ENCODE measurements around the gene CAMK2A. TPM values are rescaled to one million over a fixed set of nuclear protein-coding genes. Genes with fewer than 3 reads are reported as not detected.

The CAMK2A gene
- total RNA-seq, 2 experiments from 2014 or later, result not detected

GRCh38 chr5:150329038-150329437 is 39.5 kb upstream of the CAMK2A start:
- Histone ChIP-seq H3K4me1 (ENCODE audit: insufficient read depth, low read length, poor library complexity, severe bottlenecking) (no peaks in the 10 kb centered on the region), H3K27ac (ENCODE audit: low read depth, low read length, poor library complexity, severe bottlenecking) (no peak overlapping the region), H4K20me1 (ENCODE audit: insufficient read depth, low read length) (no peaks in the 10 kb centered on the region), H3K9me3 (ENCODE audit: low read length) (no peaks in the 10 kb centered on the region), H3K79me2 (ENCODE audit: insufficient read depth, low read depth, low read length) (no peaks in the 10 kb centered on the region), H3K9me2 (ENCODE audit: insufficient read depth, low read length) (no peaks in the 10 kb centered on the region), H3K4me2 (ENCODE audit: low read length) (no peak overlapping the region), H3K36me3 (ENCODE audit: insufficient read depth, low read length) (no peaks in the 10 kb centered on the region), H3K4me3 (ENCODE audit: low read depth, low read length, poor library complexity, severe bottlenecking) (no peak overlapping the region), H2AFZ (ENCODE audit: low read length) (no peak overlapping the region)
- intact Hi-C loops (cut with micrococcal nuclease; ENCODE audit: unreplicated experiment), result no loop called here
- CTCF ChIA-PET (ENCODE audit: unreplicated experiment), result no interaction called here
- POLR2A ChIA-PET, result interaction anchor here (0.6 kb wide), 1 partner anchor 202 kb away, joined by 4 read pairs; no protein-coding TSS in a partner anchor
- DNase-seq (ENCODE audit: low spot score), result no peak
- BruUV-seq (replicated peaks), result no TSS peak
- TF ChIP-seq EZH2phosphoT487 (IDR thresholded peaks at IDR 0.05; ENCODE audit: borderline replicate concordance, low read depth, low read length) (no peak), CTCF (conservative IDR thresholded peaks at IDR 0.05; ENCODE audit: low read length) (no peak)

DNA sequence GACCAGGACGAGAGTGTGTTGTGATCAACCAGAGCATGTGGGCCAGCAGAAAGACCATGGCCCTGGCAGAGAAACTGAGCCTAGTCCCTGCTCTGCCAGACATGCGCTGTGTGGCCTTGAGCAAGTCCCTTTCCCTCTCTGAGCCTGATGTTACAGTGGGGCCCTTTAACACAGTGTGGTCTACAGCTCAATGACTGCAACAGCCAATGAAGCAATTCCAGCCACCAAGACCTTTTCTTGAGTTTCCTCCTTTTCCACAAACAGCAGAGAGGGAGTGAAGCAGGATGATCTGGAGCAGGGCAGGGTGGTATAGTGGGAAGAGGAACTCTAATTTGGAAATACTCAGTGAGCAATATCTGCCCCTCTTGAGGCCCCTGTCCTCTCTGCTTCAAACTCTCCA is 38.9 kb upstream of the CAMK2A start:
- Histone ChIP-seq H3K4me2 (ENCODE audit: low read length) (no peak overlapping the region), H3K36me3 (ENCODE audit: insufficient read depth, low read length) (no peaks in the 10 kb centered on the region), H3K79me2 (ENCODE audit: insufficient read depth, low read depth, low read length) (no peaks in the 10 kb centered on the region), H3K4me1 (ENCODE audit: insufficient read depth, low read length, poor library complexity, severe bottlenecking) (no peaks in the 10 kb centered on the region), H3K27ac (ENCODE audit: low read depth, low read length, poor library complexity, severe bottlenecking) (no peak overlapping the region), H3K9me2 (ENCODE audit: insufficient read depth, low read length) (no peaks in the 10 kb centered on the region), H3K9me3 (ENCODE audit: low read length) (no peaks in the 10 kb centered on the region), H3K4me3 (ENCODE audit: low read depth, low read length, poor library complexity, severe bottlenecking) (no peak overlapping the region), H4K20me1 (ENCODE audit: insufficient read depth, low read length) (no peaks in the 10 kb centered on the region), H2AFZ (ENCODE audit: low read length) (no peak overlapping the region)
- ChIA-PET CTCF (ENCODE audit: unreplicated experiment) (no interaction called here), POLR2A (interaction anchor here (0.9 to 1.0 kb wide), 2 partner anchors 18 to 62 kb away, joined by 3 read pairs; no protein-coding TSS in a partner anchor)
- BruUV-seq (replicated peaks), result no TSS peak
- intact Hi-C loops (cut with micrococcal nuclease; ENCODE audit: unreplicated experiment), result no loop called here
- DNase-seq (ENCODE audit: low spot score), result no peak
- no peak for TF ChIP-seq EZH2phosphoT487 (IDR thresholded peaks at IDR 0.05; ENCODE audit: borderline replicate concordance, low read depth, low read length)
- no peak for TF ChIP-seq CTCF (conservative IDR thresholded peaks at IDR 0.05; ENCODE audit: low read length)

GRCh38 chr5:150327139-150327538 is 37.6 kb upstream of the CAMK2A start:
- TF ChIP-seq EZH2phosphoT487 (IDR thresholded peaks at IDR 0.05; ENCODE audit: borderline replicate concordance, low read depth, low read length) (no peak), CTCF (conservative IDR thresholded peaks at IDR 0.05; ENCODE audit: low read length) (no peak)
- Histone ChIP-seq H3K27ac (ENCODE audit: low read depth, low read length, poor library complexity, severe bottlenecking) (no peak overlapping the region), H3K4me1 (ENCODE audit: insufficient read depth, low read length, poor library complexity, severe bottlenecking) (no peaks in the 10 kb centered on the region), H3K36me3 (ENCODE audit: insufficient read depth, low read length) (no peaks in the 10 kb centered on the region), H3K9me2 (ENCODE audit: insufficient read depth, low read length) (no peaks in the 10 kb centered on the region), H2AFZ (ENCODE audit: low read length) (no peak overlapping the region), H3K4me3 (ENCODE audit: low read depth, low read length, poor library complexity, severe bottlenecking) (no peak overlapping the region), H3K4me2 (ENCODE audit: low read length) (no peak overlapping the region), H3K9me3 (ENCODE audit: low read length) (no peaks in the 10 kb centered on the region), H3K79me2 (ENCODE audit: insufficient read depth, low read depth, low read length) (no peaks in the 10 kb centered on the region), H4K20me1 (ENCODE audit: insufficient read depth, low read length) (no peaks in the 10 kb centered on the region)
- CTCF ChIA-PET (ENCODE audit: unreplicated experiment), result no interaction called here
- DNase-seq (ENCODE audit: low spot score), result no peak
- no TSS peak for BruUV-seq (replicated peaks)
- intact Hi-C loops (cut with micrococcal nuclease; ENCODE audit: unreplicated experiment), result no loop called here
- POLR2A ChIA-PET, result no interaction called here
